Astrocyte (in vitro differentiated cells and primary cell): ENCODE results near the gene MUC7.

ENCODE experiments used
- EZH2 ChIP-seq: IDR thresholded peaks from 2 replicates; pipeline ENCODE4 v1.6.1; 2012; ENCODE audit warnings: mild to moderate bottlenecking, low read length, inconsistent platforms; ENCODE audit not compliant: insufficient read depth
- TF ChIP-seq, protein P1 (sequence below): IDR thresholded peaks from 2 replicates; pipeline ENCODE4 v1.5.1; 2011; ENCODE audit warnings: low read depth, mild to moderate bottlenecking, inconsistent platforms, low read length, moderate library complexity; ENCODE audit not compliant: insufficient read depth

DNA sequence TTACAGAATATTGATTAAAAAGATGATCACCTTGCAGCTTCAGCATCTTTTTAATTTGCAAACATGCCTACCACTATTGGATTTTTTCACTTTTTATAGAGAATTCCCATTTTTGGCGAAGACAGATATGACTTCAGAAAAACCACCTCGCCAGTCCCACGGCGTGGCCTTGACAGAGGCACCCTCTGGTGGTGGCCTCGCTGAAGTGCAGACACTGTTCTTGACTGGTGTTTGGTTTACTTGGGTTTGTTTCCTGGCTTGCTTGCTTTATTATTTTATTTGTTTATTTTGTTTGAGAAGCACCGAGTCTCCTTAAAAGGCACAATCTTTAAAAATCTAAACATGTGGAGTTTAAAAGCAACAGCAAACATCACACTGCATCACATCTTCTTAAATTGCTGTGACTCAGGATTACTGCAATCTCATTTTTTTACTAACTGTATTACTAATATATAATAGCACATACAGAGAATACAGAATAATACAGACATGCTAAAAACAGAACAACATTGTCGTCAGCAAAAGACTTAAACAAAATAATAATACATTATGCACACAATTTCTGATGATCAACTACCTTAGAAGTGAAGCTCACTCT, 33.3 kb downstream of the MUC7 start:
- TF ChIP-seq, protein P1, sequence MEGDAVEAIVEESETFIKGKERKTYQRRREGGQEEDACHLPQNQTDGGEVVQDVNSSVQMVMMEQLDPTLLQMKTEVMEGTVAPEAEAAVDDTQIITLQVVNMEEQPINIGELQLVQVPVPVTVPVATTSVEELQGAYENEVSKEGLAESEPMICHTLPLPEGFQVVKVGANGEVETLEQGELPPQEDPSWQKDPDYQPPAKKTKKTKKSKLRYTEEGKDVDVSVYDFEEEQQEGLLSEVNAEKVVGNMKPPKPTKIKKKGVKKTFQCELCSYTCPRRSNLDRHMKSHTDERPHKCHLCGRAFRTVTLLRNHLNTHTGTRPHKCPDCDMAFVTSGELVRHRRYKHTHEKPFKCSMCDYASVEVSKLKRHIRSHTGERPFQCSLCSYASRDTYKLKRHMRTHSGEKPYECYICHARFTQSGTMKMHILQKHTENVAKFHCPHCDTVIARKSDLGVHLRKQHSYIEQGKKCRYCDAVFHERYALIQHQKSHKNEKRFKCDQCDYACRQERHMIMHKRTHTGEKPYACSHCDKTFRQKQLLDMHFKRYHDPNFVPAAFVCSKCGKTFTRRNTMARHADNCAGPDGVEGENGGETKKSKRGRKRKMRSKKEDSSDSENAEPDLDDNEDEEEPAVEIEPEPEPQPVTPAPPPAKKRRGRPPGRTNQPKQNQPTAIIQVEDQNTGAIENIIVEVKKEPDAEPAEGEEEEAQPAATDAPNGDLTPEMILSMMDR = peak; percentile 93
- no peak for TF ChIP-seq EZH2
